GM13977 (cell line): ENCODE measurements around the gene PTPRK.

Experiments used
- DNase-seq: peaks from one replicate; pipeline ENCODE4 v3.0.0; 2012; ENCODE audit warnings: low spot score
- in situ Hi-C: fragments of 300-500 bp; cut with MboI; formaldehyde crosslinking; loops from one replicate; pipeline ENCODE4 v1.12.0; 2022; ENCODE audit warnings: low sequenced_read_pairs, low pct_unique_long_range_greater_than_20kb, mixed read lengths, inconsistent platforms; ENCODE audit not compliant: unreplicated experiment
- TF ChIP-seq, protein P1 (sequence below): IDR thresholded peaks from 2 replicates; pipeline ENCODE4 v1.5.1; 2012; ENCODE audit warnings: mild to moderate bottlenecking, control low read depth; ENCODE audit not compliant: insufficient read depth; ENCODE audit errors: extremely low read depth, missing control alignments

Gene PTPRK

DNA sequence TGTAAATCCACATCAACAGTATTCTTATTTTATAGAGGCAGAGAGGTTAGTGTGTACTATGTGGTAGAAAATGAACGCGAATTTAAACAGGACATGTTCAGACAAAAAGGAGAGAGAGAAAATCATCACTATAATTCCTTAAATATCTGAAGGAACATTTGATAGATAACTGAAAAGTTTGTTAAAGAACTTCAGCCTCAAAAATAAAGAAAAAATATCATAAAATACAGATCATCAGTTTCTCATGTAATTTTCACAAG, 169.2 kb downstream of the PTPRK start:
- no peak for DNase-seq
- TF ChIP-seq, protein P1, sequence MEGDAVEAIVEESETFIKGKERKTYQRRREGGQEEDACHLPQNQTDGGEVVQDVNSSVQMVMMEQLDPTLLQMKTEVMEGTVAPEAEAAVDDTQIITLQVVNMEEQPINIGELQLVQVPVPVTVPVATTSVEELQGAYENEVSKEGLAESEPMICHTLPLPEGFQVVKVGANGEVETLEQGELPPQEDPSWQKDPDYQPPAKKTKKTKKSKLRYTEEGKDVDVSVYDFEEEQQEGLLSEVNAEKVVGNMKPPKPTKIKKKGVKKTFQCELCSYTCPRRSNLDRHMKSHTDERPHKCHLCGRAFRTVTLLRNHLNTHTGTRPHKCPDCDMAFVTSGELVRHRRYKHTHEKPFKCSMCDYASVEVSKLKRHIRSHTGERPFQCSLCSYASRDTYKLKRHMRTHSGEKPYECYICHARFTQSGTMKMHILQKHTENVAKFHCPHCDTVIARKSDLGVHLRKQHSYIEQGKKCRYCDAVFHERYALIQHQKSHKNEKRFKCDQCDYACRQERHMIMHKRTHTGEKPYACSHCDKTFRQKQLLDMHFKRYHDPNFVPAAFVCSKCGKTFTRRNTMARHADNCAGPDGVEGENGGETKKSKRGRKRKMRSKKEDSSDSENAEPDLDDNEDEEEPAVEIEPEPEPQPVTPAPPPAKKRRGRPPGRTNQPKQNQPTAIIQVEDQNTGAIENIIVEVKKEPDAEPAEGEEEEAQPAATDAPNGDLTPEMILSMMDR: no peak
- in situ Hi-C loops: no loop called here

DNA sequence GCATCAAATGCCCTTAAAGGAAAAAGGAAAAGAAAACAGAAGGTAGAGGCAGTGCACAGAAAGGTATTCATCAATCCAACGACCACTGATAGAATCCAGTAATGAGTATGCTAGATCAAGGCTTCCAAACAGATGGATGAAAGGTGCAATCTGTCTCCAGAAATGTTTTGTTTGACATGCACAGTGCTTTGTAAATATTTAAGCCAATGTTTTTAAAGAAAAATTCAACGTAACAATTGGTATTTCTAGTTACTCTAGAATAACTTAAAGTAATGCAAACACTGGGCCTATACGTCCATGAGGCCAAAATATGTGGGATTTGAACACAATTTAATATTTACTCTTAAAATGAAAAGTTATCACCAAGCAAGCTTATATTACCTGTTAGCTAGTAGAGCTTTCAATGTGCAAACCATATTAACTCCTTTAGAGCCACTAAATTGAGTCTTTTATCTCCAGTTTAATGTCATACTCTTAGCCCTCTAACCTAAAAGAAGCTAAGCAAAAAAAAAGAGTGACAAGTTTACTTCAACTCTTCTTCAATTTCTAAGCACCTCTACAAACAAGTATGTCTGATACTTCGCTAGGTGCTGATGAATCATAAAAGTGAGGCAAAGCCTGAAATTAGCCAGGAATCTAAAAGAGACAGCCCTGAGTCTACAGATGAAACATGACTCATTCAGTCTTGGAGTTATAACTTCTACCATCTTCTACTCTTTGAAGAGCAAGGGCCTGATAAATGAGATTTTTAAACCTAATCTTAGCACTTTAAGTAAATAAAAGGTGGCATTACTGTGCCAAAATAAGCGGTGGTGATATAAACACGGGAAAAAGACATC, 169.8 kb downstream of the PTPRK start:
- TF ChIP-seq, protein P1: no peak
- in situ Hi-C loops: no loop called here
- no peak for DNase-seq

DNA sequence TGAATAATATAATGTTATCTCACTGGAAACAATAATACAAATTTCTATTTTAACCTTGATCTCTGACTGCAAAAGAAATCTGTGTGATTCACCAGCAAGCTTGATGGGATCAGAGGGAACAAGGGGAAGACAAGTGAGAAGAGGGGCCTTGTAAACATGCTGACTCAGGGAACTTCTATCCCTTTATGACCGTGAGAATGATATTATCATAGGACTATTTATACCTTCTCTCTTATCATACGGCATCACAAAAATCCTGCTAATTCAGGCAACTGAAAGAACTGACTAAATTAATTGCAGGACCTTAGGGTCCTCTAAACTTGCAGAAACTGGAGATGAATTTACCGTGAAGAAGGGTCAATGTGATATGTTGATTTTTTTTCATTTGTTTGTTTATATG, 173.3 kb downstream of the PTPRK start:
- no peak for DNase-seq
- in situ Hi-C loops: loop anchor here (25.0 kb wide), 2 partner anchors 485 to 610 kb away; no protein-coding TSS in a partner anchor
- TF ChIP-seq, protein P1: no peak

DNA sequence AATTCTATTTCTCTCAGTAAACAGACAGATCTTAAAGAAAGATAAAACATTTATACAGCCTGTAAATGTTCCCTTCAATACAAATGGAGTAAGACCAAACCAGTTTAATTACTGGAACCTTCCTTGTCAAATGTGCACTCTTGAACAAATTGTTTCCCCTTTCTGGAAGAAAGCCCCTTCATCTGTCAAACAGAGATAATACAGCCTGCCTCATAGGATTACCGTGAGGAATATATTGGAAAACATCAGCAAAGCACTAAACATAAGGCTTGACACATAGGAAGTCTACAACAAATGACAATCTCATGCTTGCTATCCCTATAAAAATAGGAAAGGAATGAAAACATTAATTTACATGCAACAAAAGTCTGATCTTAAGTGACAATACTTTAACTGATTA, 173.8 kb downstream of the PTPRK start:
- TF ChIP-seq, protein P1: no peak
- no peak for DNase-seq
- in situ Hi-C loops: loop anchor here (25.0 kb wide), 2 partner anchors 484 to 609 kb away; no protein-coding TSS in a partner anchor

DNA sequence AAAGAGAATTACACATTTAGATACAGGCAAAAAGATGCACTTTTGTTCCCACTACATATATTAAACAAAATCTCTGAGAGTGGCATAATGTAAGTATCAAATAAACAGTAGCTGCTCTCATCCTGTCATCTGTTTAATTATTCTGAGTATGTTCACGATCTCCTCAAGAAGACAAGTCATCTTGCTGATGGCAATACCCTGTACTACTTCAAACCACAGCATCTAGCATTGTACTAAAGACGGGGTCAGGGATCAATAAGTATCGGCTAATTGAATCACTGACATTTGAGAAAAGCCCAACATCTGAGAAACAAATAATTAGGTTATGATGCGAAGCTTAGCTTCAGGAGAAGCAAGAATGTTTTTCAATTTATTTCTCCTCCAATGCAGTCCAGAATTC, 175.1 kb downstream of the PTPRK start:
- in situ Hi-C loops: loop anchor here (25.0 kb wide), 2 partner anchors 483 to 608 kb away; no protein-coding TSS in a partner anchor
- DNase-seq: no peak
- TF ChIP-seq, protein P1: no peak

DNA sequence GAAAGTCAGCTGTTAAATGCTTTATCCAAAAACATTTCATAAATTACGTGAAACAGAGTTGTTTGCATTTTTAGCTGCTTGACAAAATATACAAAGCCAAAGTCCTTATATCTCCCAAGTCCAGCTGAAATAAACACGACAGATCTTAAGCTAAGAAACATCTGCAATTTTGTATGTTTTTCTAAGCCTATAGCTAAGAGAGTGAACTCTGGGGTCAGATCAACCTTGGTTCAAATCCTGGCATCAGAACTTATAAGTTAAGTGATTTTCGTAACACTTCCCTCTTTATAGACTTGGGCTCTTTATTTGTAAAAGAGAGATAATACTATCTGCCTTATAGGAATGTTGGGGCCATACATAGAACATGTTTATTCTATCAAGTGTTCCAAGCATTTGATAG, 176.7 kb downstream of the PTPRK start:
- DNase-seq: no peak
- TF ChIP-seq, protein P1: no peak
- in situ Hi-C loops: loop anchor here (25.0 kb wide), 2 partner anchors 481 to 606 kb away; no protein-coding TSS in a partner anchor
